Measurements from ENCODE around the gene COMMD7.

DNA sequence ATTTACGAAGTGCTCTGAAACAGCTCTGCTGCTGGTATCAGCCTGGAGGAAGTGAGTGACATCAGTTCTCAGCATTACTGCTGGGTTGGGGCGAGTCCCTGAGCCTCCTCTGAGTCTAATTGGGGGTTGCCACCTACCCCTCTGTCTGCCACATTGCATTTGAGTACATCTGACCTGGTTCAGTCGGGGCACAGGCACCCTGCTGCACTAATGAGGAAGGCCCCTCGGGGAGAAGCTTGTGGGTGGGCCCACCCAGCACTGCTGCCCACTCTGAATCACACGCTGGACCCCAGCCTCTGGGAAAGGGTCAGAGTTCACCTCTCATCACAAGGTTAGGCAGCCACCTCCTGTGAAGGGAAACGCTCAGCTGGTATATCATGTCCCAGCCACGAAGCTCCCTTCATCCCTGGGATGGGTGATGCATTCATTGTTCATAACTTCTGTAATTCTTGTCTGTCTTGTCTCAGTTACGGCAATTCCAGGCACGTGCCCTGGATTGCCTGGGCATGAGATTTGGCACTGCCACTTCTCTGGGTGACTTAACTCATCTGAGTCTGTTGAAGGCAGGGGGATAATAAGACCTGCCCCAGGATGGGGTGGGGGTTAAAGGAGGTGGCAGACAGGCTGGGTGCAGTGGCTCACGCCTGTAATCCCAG is 32.2 kb upstream of the COMMD7 start:
- TF ChIP-seq CTCF (IDR thresholded peaks at IDR 0.05; ENCODE audit: poor library complexity) (no peak), EZH2phosphoT487 (IDR thresholded peaks at IDR 0.05; ENCODE audit: low read depth, severe bottlenecking, unreplicated experiment) (no peak), EZH2 (IDR thresholded peaks at IDR 0.05; ENCODE audit: borderline replicate concordance) (no peak)

Data from hepatocyte (in vitro differentiated cells).